Urinary bladder (tissue), 4 donors: ENCODE results near the gene IQSEC3. TPM values are rescaled to one million over a fixed set of nuclear protein-coding genes. Genes with fewer than 3 reads are reported as not detected.
"Not testable (repeated sequence)": the region's sequence is repeated elsewhere in the genome, so short reads cannot be mapped to it uniquely, and the experiment has no call there.

Experiments used
- DNase-seq: peaks from one replicate; pipeline ENCODE4 v3.0.0-alpha.2; 2015; ENCODE audit errors: extremely low spot score
- H3K27ac ChIP-seq: one replicate; pipeline ENCODE4 v1.5.1; 2013; ENCODE audit warnings: low read depth, mild to moderate bottlenecking, moderate library complexity
- H3K36me3 ChIP-seq: one replicate; pipeline ENCODE4 v1.6.1; 2013; ENCODE audit warnings: mild to moderate bottlenecking, moderate library complexity; ENCODE audit not compliant: insufficient read depth
- H3K4me1 ChIP-seq: one replicate; pipeline ENCODE4 v1.6.1; 2013; ENCODE audit warnings: mild to moderate bottlenecking, moderate library complexity; ENCODE audit not compliant: insufficient read depth
- H3K4me3 ChIP-seq: one replicate; pipeline ENCODE4 v1.5.1; 2013; ENCODE audit warnings: low read depth, low read length
- WGBS: extraction: QIAGEN DNeasy Blood & Tissue Kit; methylation state at CpG from one replicate; pipeline ENCODE4 v1.1.7; 2013; 5-methylcytosine and 5-hydroxymethylcytosine counted together
- polyA plus RNA-seq: library from polyadenylated mRNA; stranded (reverse); fragments of 200-250 nt; gene quantifications from one replicate; pipeline ENCODE4 v1.2.3, GENCODE V29; 2013
- total RNA-seq: library from RNA; depleted of rRNA; stranded (reverse); fragments of >200 nt; gene quantifications from one replicate; pipeline ENCODE4 v1.2.3, GENCODE V29; 2014
- donor health status: healthy with polysubstance abuse.
- donor health status: healthy.

The IQSEC3 gene
- total and polyA plus RNA-seq, 2 donors, result 0.60 to 1.5 TPM

DNA sequence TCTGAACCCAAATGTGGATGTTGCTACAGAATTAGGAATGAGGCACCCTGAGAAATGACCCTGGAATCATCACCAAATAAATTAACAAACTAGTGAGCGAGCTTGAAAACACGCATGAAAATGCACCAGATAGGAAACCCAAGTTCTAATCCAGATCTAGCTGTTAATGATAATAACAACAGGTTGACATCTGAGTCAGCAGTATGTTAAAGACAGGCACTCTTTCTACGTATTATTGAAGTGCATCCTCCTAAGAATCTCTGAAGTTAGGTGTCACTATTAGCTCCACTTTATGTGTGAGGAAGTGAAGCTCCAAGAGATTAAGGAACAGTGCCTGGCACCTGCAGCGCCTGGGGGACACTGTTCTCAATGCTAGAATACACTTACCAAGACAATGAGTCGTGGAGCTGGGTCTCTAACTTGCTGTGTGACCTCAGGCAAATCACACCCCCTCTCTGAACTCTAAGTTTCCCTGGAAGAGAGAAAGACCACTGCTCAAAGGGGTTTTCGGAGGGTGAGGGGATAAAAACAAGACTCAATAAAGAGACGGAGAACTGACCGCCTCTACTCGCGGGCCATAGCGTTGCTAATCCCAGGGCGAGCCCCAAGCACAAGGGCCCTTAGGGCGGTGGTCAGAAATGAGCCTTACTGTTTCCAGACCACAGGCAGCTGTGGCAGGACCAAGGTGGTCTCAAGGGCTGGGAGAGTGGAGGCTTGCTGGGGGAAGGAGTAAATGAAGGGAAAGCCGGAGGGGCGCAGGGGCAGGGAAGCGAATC, 145.3 kb downstream of the IQSEC3 start:
- no peaks in the 10 kb centered on the region for H3K4me1 ChIP-seq
- no peak overlapping the region for H3K4me3 ChIP-seq
- WGBS, result 85% methylated on average over 16 of the region's 16 CpGs
- no peak for DNase-seq
- no peak overlapping the region for H3K27ac ChIP-seq
- H3K36me3 ChIP-seq, result no peaks in the 10 kb centered on the region

DNA sequence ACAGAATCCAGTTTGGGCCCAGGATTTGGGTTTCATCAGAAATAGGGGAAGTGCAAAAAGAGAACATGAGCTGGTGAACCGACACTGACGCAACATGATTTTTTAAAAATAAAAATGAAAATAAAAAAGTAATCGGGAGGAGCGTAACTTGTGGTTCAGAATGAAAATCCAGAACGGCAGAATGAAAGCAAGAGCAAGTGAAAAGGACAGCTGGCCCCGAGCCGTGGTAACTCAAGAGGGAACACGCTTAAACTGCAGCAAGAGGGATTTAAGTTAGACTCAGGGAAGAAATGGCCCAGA, 145.8 kb downstream of the IQSEC3 start:
- no peaks in the 10 kb centered on the region for H3K36me3 ChIP-seq
- no peak for DNase-seq
- WGBS, result 67% methylated on average over 8 of the region's 8 CpGs
- no peak overlapping the region for H3K27ac ChIP-seq
- no peak overlapping the region for H3K4me3 ChIP-seq
- no peaks in the 10 kb centered on the region for H3K4me1 ChIP-seq

DNA sequence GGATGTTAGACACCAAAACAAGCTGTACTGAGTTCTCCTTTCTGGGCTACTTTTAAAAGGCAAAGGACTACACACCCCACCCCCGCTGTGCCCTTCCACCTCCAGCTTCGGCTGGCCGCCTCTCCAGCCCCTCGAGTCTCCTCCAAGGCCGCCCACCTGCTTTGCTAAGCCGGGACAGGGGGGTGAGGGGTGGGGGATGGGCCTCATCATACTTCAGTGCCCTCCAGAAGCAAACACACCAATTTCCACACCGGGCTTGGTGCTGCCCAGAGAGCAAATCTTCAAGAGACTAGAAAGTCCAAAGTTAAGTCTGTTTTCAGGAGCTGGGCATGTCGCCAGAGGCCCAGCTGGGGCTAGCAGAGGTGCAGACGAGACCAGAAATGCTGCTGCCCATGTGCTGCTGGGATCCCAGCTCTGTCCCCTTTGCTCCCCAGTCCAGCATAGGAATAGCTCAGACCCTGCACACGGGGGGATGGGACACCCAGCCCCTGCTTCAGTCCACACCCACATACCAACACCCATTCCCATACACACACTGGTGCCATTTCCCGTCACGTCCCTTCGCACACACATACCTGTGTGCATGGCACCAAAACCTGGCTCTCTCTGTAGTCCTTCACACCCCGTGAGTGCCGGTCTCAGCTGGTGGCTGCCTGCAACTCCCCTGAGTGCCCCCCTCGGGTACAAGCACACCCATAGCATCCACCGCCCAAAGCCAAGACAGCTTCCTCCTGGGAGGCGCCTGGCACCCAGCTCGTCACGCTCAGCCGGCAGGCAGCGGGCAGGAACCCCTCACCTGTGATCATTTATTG, 146.4 kb downstream of the IQSEC3 start:
- Histone ChIP-seq H3K4me1 (no peaks in the 10 kb centered on the region), H3K36me3 (no peaks in the 10 kb centered on the region), H3K4me3 (no peak overlapping the region), H3K27ac (no peak overlapping the region)
- DNase-seq, result no peak
- WGBS, result 44% methylated on average over 22 of the region's 22 CpGs

DNA sequence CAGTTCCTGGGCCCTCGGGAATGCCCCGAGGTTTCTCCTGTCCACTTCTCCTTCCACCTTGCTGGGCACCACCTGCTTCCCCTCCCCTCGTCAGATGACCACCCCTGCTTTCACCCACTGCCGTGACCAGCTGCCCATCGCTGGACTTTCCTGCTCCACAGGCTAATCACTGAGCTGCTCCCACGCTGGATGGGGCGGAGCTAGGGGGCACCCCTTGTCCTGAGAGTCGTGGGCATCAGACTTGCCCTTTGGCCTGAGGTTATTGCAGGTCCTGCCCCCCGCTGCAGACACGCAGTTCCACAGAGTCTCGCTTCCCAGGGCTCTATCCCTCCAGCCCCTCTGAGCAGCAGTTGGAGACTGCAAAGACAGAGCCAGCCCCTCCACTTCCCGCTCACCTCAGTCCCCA, 147.0 kb downstream of the IQSEC3 start:
- Histone ChIP-seq H3K4me3 (no peak overlapping the region), H3K4me1 (no peaks in the 10 kb centered on the region), H3K36me3 (no peaks in the 10 kb centered on the region), H3K27ac (no peak overlapping the region)
- no peak for DNase-seq
- 45% methylated on average over 12 of the region's 12 CpGs for WGBS

DNA sequence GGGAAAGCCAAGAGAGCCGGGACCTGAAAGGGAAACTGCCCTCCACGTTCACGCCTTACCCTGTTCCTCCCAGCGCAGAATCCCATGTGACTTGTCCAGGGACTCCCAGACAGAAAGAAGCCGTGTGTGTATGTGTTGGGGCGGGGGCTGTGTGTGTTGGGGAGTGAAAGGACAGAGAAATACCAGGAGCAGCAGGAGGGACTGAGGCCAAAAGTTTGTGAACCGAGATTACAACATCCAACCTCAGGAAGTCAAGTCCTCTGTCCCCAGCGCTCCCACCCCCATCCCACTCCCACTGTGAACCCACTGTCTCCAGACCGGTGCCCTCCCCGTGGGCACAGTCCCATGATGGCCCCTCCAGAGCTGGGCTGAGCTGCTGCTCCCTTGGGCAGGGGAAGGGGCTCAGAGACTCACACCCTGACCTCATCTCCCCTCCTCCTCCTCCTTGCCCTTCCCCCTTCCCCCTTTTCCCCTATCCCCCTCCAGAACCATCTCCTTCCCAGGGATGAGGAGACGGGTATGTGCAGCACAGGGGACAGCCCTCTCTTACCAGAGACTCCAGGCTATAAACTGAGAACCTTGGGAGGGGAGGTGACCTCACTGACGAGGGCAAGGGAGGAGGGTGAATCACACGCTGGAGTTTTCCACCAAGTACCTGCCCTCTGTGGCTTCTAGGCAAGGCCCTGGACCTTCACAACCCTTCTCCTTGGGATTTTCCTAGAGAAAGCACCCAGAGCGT, 147.6 kb downstream of the IQSEC3 start, which contains the start of gene SLC6A12:
Gene SLC6A12, minus strand, starts transcription at position 155 of the 739 bp plus-strand sequence. CDS start 4,171 bp downstream, outside the sequence.
- no peak within 1 kb of the TSS for H3K27ac ChIP-seq
- H3K36me3 ChIP-seq, result no peaks in the 10 kb centered on the region
- 38% methylated on average over 14 of the region's 14 CpGs for WGBS
- no peak within 1 kb of the TSS for H3K4me3 ChIP-seq
- no peak for DNase-seq
- H3K4me1 ChIP-seq, result no peaks in the 10 kb centered on the region

DNA sequence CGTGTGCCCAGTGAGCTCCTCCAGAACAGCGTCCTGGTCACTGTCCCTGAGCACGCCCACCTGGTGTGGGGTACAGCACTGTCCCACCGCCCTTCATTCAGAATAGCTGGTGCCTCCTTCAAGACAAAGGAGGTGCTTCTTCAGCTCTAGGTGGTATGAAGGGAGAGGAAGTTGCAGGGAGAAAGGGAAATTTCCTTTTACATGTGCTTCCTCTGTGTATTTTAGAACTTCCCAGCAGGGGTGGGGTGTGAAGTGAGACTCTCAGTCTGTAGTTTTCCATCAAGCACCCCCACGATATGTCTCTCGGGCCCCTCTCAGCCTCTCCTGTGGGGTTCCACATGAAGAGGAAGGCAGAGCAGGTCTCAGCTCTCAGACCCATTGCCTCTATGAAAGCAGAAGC, 148.5 kb downstream of the IQSEC3 start:
- no peak overlapping the region for H3K4me3 ChIP-seq
- H3K4me1 ChIP-seq, result no peaks in the 10 kb centered on the region
- H3K27ac ChIP-seq, result no peak overlapping the region
- DNase-seq, result no peak
- no peaks in the 10 kb centered on the region for H3K36me3 ChIP-seq
- WGBS, result 86% methylated on average over 6 of the region's 6 CpGs

DNA sequence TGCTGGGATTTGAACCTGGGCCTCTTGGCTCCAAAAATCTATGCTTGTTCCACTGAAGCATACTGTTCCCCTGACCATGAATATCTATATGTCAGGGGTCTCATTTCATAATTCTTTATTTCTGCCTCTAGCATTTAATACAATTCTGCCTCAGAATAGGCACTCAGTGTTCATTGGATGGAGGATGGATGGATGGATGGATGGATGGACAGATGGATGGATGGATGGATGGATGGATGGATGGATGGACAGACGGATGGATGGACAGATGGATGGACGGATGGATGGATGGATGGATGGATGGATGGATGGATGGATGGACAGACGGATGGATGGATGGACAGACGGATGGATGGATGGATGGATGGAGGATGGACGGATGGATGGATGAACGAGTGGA, 150.5 kb downstream of the IQSEC3 start:
- not testable (repeated sequence) for H3K36me3 ChIP-seq, DNase-seq, H3K4me3 ChIP-seq, H3K4me1 ChIP-seq, H3K27ac ChIP-seq
- 70% methylated on average over 6 of the region's 6 CpGs for WGBS

DNA sequence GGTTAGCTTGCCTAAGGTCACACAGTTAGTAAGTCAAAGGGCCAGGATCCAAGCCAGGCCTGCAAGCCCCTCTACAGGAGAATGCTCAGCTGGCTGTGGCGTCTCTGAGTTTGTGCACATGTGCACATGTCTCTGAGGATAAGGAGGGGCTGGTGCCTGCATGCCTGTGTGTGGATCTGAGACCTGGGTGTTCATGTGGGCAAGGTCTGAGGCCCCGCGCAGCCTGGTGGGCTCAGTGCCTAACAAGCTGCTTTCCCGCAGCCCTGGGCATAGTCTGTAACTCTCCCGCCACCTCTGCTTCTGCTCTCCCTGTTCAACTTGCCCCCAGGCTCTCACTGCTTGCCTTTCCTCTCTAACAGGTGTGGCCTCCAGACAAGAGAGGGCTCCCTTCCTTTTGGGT, 151.7 kb downstream of the IQSEC3 start:
- H3K36me3 ChIP-seq, result no peaks in the 10 kb centered on the region
- H3K4me1 ChIP-seq, result no peaks in the 10 kb centered on the region
- no peak overlapping the region for H3K27ac ChIP-seq
- H3K4me3 ChIP-seq, result no peak overlapping the region
- 79% methylated on average over 5 of the region's 5 CpGs for WGBS
- no peak for DNase-seq

DNA sequence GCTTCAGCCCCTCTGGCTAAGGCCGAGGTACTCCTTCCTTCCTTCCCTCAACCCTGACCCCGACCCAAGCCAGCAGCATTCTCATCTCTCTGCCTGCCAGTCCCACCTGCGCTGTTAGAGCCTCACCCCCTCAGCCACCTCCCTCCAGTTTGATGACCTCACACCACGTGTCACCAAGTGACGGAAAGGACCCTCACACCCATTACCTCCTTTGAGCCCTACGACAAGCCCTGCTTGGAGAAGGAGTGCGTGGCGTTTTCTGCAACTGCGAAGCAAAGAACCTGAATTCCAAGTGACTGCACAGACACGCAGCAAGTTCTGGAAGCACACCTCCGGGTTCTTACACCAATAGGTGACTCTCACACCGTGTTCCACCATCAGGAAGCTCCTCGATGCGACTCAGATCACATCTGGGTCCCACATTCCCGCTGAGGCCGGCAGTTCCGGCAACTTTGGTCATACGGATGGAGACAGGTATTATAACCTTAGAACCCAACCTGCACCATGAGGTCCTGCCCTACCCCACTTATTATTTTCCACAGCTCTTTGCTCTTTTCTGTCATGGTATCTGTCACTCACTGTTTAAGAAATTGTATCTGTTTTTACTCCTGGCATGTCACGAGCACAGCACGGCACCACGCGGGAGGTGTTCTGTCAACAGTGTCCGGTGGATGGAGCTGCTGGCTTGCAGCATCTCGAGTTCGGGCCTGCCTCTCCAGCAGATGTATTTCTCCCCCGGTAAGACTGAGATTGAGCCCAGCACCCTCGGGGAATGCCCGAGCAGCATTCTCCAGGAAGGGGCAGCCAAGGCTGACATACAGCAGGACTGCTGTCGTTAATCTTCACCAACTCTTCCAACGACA, 152.4 kb downstream of the IQSEC3 start:
- Histone ChIP-seq H3K4me3 (no peak overlapping the region), H3K36me3 (no peaks in the 10 kb centered on the region), H3K27ac (no peak overlapping the region), H3K4me1 (no peaks in the 10 kb centered on the region)
- WGBS, result 71% methylated on average over 30 of the region's 30 CpGs
- no peak for DNase-seq

DNA sequence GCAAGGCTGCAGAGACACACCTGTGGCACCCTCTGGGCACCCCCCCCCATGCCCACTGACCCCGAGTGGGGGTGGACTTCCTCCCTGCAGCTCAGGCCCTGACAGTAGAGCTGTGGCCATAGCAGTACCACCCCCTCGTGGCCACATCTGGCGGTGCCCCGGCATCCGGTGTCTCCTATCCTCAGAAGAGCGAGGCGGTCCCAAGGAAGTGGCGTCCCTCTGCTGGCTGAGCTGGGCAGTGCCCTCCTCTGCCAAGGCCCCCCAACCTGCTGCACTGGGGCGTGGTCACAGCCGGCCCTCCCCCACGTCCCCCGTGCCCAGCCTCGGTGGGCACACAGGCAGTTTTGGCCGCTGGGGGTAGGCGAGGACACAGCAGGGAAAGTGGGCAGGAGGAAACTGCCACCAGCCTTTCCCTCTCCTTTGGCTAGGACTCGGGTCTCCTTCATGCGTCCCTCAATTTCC, 153.4 kb downstream of the IQSEC3 start:
- 44% methylated on average over 17 of the region's 17 CpGs for WGBS
- Histone ChIP-seq H3K4me3 (no peak overlapping the region), H3K36me3 (no peaks in the 10 kb centered on the region), H3K27ac (no peak overlapping the region), H3K4me1 (no peaks in the 10 kb centered on the region)
- DNase-seq, result no peak

DNA sequence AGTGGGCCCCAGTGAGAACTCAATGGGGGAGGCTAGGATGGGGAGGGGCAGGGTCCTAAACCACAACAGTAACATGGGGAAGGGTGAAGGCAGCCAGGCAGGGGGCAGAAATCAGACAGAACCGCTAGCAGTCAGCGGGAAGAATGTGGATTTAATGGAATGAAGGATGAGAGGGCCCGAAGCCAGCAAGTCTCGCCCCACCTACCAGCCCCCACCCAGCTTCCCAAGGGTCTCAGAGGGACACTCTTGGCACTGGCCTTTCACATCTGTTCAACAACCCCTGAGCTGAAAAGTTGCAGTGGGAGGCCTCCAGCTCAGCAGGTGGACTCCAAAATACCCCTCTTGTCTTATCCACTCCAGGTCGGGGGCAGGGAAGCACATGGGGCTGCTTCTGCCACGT, 153.9 kb downstream of the IQSEC3 start:
- Histone ChIP-seq H3K36me3 (no peaks in the 10 kb centered on the region), H3K4me1 (no peaks in the 10 kb centered on the region), H3K27ac (no peak overlapping the region), H3K4me3 (no peak overlapping the region)
- DNase-seq, result no peak
- 50% methylated on average over 6 of the region's 6 CpGs for WGBS

DNA sequence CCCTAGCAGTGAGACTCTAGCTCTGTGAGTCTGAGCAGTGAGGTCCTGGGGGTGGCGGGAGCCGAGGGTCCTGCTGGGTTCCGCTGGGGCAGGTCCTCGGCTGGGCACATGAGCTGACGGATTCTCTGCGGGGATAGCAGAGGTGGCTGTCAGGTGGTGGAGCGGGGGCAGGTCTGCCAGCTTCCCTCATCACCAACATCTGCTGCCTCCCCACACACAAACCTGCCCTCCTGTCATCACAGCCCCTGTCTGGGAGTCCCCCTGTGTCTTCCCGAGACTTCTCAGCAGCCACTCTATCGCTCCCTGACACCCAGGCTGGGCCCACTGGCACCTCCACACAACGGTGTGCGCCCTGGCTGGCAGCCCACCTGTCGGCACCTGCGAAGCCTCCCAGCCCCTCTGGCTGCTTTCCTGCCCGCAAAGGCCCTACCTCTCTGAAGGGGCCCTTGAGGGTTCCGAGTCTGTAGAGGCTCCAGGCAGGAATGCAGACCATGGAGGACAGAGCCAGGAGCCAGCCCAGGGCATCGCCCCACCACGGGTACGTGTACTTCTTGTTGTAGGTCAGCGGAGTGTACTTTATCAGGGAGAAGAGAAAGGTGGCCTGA, 154.5 kb downstream of the IQSEC3 start:
- Histone ChIP-seq H3K4me3 (no peak overlapping the region), H3K36me3 (no peaks in the 10 kb centered on the region), H3K27ac (no peak overlapping the region), H3K4me1 (no peaks in the 10 kb centered on the region)
- DNase-seq, result no peak
- 84% methylated on average over 19 of the region's 19 CpGs for WGBS

DNA sequence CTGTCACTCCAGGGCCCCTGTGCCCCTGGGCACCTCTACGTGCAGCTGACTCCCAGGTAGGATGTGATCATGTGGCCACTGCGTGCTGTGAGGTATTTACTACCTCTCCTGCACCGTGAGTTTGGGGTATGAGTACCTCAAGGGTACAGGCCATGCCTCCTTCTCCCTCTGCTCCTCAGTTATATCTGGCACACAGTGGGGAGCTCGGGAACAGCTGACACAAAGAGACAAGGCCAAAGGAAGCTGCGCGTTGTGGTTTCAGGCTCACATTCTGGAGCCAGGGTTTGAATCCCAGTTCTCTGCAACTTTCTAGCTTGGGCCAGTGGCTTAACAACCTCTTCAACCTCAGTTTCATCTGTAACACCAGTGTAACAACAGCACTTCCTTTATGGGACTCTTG, 155.2 kb downstream of the IQSEC3 start:
- Histone ChIP-seq H3K27ac (no peak overlapping the region), H3K4me1 (no peaks in the 10 kb centered on the region), H3K4me3 (no peak overlapping the region), H3K36me3 (no peaks in the 10 kb centered on the region)
- WGBS, result 83% methylated on average over 6 of the region's 6 CpGs
- DNase-seq, result no peak
